ENCODE data around the gene MUC21. TPM values are rescaled to one million over a fixed set of nuclear protein-coding genes. Genes with fewer than 3 reads are reported as not detected.

MUC21 gene
- total and polyA plus RNA-seq, 9 of the 15 experiments (the other 6 are each of a cell fraction or from before 2014, with no cell fraction given), result not detected

DNA sequence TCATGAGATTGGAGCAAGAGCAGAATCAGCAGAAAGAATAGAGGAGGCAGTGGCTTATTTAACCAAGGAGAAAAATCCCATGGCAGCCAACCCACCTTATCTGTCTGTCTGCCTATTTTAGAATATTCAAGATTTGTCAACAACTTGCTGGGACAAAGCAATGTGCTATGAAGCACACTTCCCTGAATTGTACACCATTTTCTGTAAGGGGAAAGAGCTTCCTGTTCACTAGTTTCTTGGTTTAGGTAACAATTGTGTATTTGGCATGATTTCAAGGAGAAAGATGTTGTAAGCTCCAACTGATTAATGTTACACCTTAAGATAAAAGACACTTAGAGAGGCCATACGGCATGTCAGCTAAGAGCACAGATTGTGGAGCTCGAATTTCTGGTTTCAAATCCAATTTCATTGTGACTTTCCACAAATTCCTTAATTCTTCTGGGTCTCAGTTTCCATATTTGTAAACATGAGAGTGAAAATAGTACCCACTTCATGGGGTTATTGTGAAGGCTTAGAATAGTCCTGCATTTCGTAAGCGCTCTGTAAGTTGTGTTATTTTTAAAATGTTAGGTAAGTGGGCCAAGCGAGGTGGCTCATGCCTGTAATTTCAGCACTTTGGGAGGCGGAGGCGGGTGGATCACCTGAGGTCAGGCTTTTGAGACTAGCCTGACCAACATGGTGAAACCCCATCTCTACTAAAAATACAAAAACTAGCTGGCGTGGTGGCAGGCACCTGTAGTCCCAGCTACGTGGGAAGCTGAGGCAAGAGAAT lies 21.9 kb downstream of the MUC21 start:
- Histone ChIP-seq H3K4me3 (no peak overlapping the region), H3K9ac (ENCODE audit: insufficient read depth in 1 of 2, low read depth in 2 of 2, low read length in 2 of 2) (no peak overlapping the region), H3K79me2 (ENCODE audit: control insufficient read depth, insufficient read depth, low read length) (no peaks in the 10 kb centered on the region), H3K36me3 (ENCODE audit: control insufficient read depth, insufficient read depth, low read length) (no peaks in the 10 kb centered on the region), H3K4me1 (replicated peaks in 1 of 2; ENCODE audit: control insufficient read depth in 2 of 2, insufficient read depth in 2 of 2, low read length in 2 of 2) (no peaks in the 10 kb centered on the region; a peak in 1 of 5 replicates), H3K4me2 (ENCODE audit: insufficient read depth, low read length) (no peak overlapping the region), H2AFZ (ENCODE audit: low read depth, low read length) (no peak overlapping the region), H3K9me3 (replicated peaks; ENCODE audit: control insufficient read depth, insufficient read depth, low read depth, low read length) (no peaks in the 10 kb centered on the region), H3K27me3 (ENCODE audit: control insufficient read depth in 2 of 2, insufficient read depth in 2 of 2, low read length in 2 of 2) (peaks cover 27 to 33% of the 10 kb centered on the region in 2 experiments), H4K20me1 (replicated peaks; ENCODE audit: control insufficient read depth, insufficient read depth, low read length) (no peaks in the 10 kb centered on the region), H3K9me1 (ENCODE audit: control insufficient read depth, insufficient read depth, low read length) (no peaks in the 10 kb centered on the region), H3K27ac (ENCODE audit: extremely low read depth, low read depth, low read length) (no peak overlapping the region)
- in situ Hi-C loops (cut with MboI), result no loop called here
- 3% methylated on average over 9 of the region's 9 CpGs for whole genome bisulfite sequencing (ENCODE audit: insufficient coverage, low coverage, missing lambda C conversion rate)
- POLR2A ChIA-PET, result interaction anchor here (2.1 kb wide), 1 partner anchor 9 kb away, joined by 5 read pairs; no protein-coding TSS in a partner anchor
- intact Hi-C loops (cut with micrococcal nuclease), result no loop called here
- ATAC-seq, result no peak
- CTCF ChIA-PET (ENCODE audit: low intra/inter-chr PET ratio), result no interaction called here
- no peak for FAIRE-seq
- DNase-seq (ENCODE audit: extremely low read depth in 1 of 4, low spot score in 3 of 4), result no peak
- BruUV-seq (replicated peaks), result no TSS peak
- TF ChIP-seq, protein P1, sequence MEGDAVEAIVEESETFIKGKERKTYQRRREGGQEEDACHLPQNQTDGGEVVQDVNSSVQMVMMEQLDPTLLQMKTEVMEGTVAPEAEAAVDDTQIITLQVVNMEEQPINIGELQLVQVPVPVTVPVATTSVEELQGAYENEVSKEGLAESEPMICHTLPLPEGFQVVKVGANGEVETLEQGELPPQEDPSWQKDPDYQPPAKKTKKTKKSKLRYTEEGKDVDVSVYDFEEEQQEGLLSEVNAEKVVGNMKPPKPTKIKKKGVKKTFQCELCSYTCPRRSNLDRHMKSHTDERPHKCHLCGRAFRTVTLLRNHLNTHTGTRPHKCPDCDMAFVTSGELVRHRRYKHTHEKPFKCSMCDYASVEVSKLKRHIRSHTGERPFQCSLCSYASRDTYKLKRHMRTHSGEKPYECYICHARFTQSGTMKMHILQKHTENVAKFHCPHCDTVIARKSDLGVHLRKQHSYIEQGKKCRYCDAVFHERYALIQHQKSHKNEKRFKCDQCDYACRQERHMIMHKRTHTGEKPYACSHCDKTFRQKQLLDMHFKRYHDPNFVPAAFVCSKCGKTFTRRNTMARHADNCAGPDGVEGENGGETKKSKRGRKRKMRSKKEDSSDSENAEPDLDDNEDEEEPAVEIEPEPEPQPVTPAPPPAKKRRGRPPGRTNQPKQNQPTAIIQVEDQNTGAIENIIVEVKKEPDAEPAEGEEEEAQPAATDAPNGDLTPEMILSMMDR (IDR thresholded peaks at IDR 0.05 in 2 of 3, conservative IDR thresholded peaks at IDR 0.05 in 1 of 3; ENCODE audit: insufficient read depth in 2 of 3, low read depth in 1 of 3, low read length in 3 of 3), result no peak
- no peak for TF ChIP-seq SRSF3 (IDR thresholded peaks at IDR 0.05; ENCODE audit: insufficient read depth, low read length)
- TF ChIP-seq, protein P2, sequence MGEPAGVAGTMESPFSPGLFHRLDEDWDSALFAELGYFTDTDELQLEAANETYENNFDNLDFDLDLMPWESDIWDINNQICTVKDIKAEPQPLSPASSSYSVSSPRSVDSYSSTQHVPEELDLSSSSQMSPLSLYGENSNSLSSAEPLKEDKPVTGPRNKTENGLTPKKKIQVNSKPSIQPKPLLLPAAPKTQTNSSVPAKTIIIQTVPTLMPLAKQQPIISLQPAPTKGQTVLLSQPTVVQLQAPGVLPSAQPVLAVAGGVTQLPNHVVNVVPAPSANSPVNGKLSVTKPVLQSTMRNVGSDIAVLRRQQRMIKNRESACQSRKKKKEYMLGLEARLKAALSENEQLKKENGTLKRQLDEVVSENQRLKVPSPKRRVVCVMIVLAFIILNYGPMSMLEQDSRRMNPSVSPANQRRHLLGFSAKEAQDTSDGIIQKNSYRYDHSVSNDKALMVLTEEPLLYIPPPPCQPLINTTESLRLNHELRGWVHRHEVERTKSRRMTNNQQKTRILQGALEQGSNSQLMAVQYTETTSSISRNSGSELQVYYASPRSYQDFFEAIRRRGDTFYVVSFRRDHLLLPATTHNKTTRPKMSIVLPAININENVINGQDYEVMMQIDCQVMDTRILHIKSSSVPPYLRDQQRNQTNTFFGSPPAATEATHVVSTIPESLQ (CRISPR knock-in tag; IDR thresholded peaks at IDR 0.05), result no peak
- no peak for TF ChIP-seq ARID2 (IDR thresholded peaks at IDR 0.05)
- TF ChIP-seq ZKSCAN8 (CRISPR knock-in tag; IDR thresholded peaks at IDR 0.05), result no peak
- no peak for TF ChIP-seq ZNF551 (CRISPR knock-in tag; IDR thresholded peaks at IDR 0.05)
- no peak for TF ChIP-seq FOS (IDR thresholded peaks at IDR 0.05; ENCODE audit: extremely low read depth, insufficient read length)
- no peak for TF ChIP-seq CBX5 (IDR thresholded peaks at IDR 0.05; ENCODE audit: borderline replicate concordance, low read depth)
- no peak for TF ChIP-seq CHCHD3 (CRISPR knock-in tag; IDR thresholded peaks at IDR 0.05)
- TF ChIP-seq, protein P3, sequence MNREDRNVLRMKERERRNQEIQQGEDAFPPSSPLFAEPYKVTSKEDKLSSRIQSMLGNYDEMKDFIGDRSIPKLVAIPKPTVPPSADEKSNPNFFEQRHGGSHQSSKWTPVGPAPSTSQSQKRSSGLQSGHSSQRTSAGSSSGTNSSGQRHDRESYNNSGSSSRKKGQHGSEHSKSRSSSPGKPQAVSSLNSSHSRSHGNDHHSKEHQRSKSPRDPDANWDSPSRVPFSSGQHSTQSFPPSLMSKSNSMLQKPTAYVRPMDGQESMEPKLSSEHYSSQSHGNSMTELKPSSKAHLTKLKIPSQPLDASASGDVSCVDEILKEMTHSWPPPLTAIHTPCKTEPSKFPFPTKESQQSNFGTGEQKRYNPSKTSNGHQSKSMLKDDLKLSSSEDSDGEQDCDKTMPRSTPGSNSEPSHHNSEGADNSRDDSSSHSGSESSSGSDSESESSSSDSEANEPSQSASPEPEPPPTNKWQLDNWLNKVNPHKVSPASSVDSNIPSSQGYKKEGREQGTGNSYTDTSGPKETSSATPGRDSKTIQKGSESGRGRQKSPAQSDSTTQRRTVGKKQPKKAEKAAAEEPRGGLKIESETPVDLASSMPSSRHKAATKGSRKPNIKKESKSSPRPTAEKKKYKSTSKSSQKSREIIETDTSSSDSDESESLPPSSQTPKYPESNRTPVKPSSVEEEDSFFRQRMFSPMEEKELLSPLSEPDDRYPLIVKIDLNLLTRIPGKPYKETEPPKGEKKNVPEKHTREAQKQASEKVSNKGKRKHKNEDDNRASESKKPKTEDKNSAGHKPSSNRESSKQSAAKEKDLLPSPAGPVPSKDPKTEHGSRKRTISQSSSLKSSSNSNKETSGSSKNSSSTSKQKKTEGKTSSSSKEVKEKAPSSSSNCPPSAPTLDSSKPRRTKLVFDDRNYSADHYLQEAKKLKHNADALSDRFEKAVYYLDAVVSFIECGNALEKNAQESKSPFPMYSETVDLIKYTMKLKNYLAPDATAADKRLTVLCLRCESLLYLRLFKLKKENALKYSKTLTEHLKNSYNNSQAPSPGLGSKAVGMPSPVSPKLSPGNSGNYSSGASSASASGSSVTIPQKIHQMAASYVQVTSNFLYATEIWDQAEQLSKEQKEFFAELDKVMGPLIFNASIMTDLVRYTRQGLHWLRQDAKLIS (CRISPR knock-in tag; IDR thresholded peaks at IDR 0.05), result no peak
- no peak for TF ChIP-seq ZKSCAN1 (IDR thresholded peaks at IDR 0.05; ENCODE audit: low read depth, low read length)
- no peak for TF ChIP-seq OTX1 (CRISPR knock-in tag; IDR thresholded peaks at IDR 0.05)
- TF ChIP-seq SIN3B (IDR thresholded peaks at IDR 0.05; ENCODE audit: low read depth), result no peak
- no peak for TF ChIP-seq CCAR2 (IDR thresholded peaks at IDR 0.05; ENCODE audit: low read depth, low read length)
